RPMI8226 (cell line): Measurements from ENCODE around the gene KIF26A.
"Not testable (repeated sequence)": the region's sequence is repeated elsewhere in the genome, so short reads cannot be mapped to it uniquely, and the experiment has no call there.

Experiments
- DNase-seq: peaks from one replicate; pipeline ENCODE4 v3.0.0-alpha.2; 2015

The KIF26A gene

DNA sequence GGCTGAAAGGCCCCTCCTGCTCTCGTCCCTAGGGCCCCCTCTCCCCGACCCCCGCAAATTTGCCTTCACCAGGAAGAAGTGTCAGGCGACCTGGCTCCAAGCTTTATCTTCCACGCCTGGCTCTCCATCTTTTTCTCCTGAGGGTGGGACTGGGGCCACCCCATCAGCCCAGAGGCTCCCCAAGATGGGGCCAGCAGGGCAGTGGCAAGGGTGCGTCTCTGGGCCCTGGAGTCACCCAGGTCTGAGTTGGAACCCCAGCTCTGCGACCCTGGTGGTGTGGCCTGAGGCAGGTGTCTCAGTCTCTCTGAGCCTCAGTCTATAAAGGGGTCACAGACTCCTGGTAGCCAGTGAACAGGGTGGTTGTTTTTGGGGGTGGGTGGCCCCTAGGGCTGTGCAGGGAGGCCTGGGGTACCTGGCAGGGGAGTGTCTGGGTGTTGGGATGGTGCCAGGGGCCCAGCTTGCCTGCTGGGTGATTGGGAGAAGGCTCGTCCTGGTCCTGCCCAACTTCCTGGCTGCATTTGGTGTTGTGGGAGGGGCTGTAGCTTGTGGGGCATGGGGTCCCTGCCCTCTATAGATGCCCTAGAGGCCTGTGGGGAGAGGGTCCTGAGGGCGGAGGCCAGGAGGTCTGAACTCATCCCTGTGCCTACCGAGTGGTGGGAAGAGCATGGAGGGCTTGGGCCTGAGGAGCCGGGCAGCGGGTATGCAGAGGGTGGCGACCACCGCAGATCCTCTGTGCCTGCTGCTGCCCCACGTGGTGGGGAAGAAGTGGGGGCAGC, 7.6 kb downstream of the KIF26A start:
- no peak for DNase-seq

DNA sequence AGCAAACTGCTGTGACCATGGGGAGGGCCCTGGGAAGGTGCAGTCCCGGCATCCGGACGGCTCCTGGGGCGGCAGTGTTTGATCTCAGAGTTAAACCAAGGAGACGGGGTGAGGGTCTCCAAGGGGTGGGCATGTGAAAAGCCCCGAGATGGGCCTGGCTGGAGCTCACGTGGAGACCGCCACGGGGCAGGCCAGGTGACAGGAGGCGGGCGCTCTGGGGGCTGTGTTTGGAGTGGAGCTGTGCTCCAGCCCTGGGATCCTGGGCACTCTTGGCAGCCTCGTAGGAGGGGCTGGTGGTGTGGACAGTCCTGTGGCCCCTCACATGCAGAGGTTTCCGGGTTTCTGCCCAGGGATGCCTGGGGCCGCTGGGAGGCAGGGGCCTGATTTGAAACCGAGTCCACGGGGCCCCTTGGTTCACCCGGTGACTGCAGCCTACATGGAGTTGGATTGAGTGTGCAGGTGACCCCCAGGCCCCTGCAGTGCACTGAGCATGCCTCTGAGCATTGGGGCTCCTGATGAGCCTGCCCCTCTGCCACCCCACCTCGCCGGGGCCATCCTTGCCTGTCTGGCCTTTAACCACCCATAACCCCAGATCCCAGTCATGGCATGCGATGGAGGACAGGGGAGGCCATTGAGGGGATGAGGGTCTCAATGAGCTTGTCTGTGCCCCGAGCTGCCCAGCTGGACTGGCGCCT, 8.4 kb downstream of the KIF26A start:
- no peak for DNase-seq

DNA sequence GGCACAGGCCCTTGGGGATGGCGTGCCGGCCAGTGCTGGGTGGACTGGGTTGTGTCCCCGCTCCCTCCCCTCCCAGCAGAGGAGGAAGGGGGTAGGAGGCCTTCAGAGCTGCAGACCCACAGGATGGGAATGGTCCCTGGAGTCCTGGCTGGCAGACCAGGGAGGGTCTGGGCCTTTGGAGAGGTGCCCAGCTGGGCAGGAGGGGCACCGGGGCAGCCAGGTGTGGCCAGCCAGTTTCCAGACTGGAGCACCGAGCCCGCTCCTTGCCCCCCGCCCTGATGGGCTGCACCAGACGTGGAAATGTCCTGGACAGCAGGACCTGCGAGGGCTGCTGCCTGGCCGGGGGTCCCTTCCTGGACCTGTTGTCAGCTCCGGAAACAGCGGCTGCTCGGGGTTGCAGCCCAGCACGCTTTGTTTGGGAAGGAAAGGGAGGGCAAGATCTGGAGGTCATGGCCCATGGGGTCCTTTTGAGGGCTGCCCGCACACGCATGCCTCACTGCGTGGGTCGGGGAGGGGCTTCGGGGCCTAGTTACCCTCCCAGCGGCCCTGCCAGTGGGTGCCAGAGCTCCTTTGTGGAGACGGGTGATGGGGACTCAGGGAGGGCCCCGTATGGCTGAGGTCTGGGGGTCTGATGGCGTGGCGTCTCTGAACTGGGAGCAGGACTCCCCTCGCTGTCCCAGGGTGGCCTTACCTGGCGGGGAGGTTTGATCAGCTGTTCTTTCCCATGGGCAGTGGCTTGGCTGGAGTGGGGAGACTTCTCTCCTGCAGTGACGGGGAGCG, 9.1 kb downstream of the KIF26A start:
- no peak for DNase-seq

DNA sequence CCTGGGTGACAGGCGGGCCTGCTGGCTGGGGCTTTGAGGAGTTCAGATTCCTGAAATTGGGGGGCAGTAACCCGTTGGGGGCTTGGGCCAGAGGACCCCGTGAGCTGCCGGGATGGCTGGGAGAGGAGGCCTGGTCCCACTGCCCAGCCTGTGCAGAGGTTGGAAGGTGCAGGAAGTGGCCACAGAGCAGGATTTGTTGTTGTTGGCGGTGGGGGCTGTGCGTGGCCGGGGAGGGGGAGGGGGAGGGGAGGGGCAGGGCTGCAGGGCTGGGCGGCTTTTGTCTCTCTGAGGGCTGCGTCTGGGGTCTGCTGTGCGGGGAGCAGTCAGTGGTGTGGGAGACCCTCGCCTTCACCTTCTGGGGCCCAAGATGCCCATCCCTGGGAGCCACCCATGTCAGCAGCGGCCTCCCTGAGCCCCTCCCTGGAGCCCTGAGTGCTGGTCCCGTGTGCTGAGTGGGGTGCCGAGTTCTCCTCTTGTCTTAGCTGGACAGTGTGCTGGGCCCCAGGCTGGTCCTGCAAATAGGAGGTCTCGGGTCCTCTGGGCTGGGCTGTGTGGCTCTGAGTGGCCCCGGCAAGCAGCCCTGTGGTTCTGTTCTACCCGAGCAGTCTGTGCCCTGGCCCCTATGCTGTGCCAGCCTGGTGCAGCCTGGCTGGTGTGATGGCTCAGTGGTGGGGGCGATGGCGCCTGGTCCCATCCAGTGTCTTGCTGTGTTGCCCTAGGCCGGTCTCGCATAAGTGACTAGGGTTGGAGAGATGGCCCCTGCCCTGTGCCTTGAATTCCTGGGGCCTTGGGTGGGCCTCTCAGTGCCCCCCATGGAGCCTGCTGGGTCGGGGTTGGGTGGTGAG, 10.3 kb downstream of the KIF26A start:
- DNase-seq = no peak

DNA sequence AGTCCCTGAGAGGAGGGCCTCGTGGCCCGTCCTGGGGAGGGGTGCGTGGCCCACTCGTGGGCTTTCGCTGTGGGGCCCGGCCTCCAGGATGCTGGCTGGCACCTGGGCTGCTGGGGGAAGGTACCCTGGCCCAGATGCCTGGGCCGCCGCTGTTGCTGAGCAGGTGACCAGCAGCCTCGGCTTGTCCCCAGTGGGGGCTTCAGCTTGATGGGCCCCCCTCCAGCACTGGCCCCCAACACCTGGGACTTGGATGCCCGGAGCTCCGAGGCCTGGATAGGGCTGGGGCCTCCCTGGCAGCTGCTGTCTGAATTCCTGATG, 10.8 kb downstream of the KIF26A start:
- DNase-seq = no peak

DNA sequence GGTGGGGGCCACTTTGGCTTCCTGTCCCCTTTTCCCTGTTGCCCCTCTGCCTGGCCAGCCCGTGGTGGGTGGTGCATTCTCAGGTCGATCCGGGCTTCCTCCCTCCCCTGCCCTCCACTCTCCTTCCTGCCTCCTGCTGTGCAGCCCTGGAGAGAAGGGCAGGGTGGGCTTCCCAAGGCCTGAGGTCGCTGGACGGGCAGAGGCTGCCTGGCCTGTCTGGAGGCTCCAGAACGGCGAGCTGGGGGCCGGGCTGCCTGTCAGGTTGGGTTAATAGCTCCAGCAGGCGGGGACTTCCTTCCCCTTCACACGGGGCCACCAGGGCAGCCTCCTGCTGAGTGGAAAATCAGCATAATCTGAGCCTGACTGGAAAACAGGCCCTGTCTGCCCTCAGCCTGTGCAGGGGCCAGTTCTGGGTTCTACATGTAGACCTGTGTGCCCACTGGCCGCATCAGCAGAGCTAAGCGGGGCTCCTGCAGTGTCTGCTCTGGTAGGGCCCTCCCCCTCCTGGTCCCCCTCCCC, 11.3 kb downstream of the KIF26A start:
- DNase-seq = peak; percentile 73

DNA sequence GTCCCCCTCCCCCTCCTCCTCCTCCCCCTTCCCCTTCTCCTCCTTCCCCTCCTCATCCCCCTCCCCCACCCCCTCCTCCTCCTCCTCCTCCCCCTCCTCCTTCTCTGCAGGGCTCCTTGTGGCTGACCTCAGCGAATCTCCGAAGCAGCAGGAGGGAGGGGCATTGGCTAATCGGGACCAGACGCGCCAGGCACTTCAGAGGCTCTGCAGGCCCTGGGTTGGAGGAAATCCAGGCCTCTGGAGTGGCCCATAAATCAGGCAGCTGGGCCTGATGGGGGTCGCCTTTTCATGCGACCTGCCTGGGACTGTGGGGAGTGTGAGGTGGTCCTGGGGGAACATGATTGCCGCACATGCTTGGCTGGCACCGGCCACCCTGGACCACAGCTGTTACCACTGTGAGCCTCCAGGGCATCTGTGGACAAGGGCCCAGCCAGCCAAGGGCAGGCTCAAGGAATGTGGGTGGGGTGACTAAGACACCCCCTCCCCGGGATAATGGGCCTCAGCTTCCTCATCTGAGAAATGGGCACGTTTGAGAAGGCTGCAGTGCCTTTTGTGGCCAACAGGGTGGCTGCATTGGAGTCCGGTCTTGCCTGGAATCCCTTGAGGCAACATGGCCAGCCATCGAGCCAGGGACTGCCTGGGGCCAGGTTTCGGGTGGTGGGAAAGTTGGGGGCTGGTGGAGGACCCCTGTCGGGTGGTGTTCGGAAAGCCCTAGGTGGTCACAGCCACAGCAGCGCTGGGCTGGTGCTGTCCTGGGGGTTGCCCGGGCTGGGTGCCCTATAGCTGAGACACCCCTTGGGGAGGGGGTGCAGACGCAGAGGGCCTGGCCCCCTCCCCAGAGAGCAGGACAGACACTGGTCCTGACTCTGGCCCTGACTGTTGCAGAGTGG, 12.0 kb downstream of the KIF26A start:
- DNase-seq = peak; percentile 81

DNA sequence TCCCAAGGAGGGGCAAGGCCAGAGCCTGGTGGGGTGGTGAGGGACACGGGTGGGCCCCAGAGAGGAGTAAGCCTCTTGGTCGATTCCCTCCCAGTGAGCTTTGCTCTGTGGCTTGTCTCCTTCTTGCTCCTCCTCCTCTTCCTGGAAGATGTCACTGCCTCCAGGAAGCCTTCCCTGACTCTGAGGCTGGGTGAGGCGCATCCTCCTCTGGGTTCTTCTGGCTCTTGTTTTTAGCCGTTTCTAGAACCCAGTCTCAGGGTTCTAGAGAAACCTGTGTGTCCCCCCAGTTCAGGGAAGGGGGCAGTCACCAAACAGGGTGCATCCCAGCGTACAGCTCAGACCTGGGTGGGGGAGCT, 12.6 kb downstream of the KIF26A start:
- DNase-seq = no peak

DNA sequence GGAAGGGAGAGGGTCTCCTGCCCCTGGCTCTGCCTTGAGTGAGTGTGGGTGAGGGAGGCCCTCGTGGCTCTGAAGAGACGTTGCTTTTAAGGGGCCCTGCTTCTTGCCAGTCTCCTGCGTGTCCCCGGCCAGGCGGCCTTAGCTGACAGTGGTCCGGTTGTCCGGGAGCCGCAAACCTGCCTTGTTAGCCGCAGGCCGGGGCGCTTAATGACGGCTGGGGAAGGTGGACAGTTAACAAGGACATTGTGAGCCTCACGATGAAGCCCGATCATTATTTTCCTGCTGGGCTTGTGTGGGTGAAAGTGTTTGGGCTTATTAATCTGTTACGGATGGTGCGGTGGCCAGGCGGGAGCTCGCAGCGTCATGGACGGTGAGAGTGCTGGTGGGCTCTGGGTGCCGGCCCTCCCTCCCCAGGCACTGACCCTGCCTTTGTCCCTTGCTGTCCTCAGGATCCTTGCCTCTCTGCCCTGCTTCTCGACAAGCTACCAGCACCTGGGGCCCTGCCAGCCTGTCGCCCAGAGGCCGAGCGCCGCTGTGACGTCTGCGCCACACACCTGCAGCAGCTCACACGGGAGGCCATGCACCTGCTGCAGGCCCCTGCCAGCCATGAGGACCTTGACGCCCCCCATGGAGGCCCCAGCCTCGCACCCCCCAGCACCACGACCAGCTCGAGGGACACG, 13.3 kb downstream of the KIF26A start:
- DNase-seq = no peak

DNA sequence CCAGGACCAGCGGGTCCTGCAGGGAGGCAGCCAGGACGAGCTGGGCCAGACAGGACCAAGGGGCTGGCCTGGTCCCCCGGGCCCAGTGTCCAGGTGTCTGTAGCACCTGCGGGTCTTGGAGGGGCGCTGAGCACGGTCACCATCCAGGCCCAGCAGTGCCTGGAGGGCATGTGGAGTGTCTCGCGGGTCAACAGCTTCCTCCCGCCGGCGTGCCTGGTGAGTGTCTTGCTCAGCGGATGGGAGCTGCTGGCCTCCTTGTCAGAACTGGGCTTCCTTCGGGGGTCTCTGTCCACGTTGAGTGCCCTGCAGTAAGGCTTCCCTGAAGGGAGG, 13.8 kb downstream of the KIF26A start:
- DNase-seq = no peak

DNA sequence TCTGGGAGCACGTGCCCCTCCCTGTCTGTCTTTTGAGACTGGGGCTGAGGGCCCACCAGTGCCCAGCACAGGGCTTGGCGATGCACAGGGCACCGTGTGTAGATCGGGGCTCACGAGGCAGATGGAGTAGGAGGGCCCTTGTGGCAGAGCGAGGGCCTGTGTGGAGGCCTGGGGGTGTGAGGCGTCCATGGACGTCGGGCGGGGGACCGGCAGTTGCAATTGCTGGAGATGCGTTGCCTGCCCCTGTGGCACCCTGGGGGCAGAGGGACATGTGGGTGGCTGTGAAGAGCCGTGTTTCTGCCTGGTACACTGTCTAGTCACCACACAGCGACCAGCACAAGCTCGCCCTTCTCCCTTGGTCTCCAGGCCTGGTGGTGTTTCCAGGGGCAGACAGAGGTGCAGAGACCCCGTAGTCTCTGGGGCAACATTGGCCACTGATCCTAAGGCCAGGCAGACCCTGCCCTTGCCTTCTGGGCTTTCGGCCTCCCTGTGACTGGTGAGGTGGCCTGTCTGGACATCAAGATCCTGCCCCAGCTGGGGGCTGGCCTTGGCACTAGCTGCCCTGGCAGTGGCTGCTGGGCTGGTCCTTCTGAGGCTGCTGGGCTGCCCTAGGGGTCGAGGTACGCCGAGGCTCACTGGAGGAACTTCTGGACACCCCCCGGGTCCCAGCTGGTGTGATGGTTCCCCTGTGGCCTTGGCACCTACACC, 14.5 kb downstream of the KIF26A start:
- DNase-seq = no peak

DNA sequence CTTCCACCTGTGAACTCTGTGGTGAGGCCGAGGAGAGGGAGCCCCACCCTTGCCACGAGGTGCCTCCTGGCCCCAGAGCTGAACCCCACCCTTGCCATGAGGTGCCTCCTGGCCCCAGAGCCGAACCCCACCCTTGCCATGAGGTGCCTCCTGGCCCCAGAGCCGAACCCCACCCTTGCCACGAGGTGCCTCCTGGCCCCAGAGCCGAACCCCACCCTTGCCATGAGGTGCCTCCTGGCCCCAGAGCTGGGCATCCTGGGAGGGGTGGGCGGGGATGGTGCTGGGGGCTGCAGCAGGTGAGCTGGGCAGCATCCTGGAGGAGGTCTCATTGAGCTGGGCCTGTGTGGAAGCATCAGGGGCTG, 15.0 kb downstream of the KIF26A start:
- DNase-seq = not testable (repeated sequence)

DNA sequence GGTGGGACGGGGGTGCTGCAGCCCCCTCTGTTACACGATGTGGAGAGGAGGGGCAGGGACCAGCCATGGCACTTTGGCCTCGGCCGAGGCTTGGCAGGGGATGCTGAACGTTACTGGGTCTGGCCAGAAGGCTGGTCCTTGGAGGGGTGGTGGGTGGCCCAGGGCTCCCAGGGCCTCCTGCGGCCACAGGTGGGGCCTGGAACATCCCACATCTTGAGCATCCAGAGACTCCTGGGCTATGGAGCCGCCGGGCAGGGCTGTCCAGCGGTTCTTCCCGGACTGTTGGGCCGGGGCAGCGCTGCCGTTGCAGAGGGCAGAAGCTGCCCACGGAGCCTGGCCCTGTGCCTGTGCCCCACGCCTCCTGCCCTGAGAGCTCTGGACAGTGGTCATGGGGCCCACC, 15.9 kb downstream of the KIF26A start:
- DNase-seq = no peak

DNA sequence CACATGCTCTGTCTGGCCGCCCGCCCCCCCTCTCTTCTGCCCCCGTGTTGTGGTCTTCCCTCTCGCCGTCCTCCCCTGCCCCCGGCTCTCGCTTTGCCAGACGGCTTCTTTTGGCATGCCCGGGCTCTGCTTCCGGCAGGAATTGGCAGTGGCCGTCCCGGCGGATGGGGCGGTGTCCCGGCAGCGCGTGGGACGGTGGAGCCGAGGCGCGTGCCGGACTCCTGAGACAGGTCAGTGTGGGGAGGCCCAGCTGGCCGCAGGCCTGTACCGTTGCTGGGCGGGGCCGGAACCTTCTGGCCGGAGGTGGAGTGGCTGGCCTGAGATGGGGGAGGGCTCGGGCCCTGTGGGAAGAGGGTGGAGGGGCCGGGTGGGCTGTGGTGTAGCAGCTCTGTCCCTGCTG, 17.1 kb downstream of the KIF26A start:
- DNase-seq = no peak

DNA sequence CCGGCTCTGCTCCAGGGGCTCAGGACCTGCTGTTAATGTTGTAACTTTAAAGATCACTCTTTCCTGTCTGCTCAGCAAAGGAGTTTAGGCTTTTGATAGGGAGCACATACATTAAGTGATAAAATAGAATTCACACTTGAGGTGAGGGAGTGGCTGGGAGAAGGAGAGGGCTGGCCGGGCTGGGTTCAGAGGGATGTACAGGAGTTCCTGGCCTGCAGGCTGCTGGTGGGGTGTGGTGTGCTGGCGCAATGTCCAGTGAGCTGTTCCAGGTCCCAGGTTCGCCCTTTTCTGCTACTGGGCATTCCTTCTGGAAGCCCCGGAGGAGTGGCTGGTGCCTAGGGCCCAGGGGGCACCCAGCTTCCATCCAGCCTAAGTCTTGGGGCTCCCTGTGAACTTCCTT, 17.8 kb downstream of the KIF26A start:
- DNase-seq = no peak

DNA sequence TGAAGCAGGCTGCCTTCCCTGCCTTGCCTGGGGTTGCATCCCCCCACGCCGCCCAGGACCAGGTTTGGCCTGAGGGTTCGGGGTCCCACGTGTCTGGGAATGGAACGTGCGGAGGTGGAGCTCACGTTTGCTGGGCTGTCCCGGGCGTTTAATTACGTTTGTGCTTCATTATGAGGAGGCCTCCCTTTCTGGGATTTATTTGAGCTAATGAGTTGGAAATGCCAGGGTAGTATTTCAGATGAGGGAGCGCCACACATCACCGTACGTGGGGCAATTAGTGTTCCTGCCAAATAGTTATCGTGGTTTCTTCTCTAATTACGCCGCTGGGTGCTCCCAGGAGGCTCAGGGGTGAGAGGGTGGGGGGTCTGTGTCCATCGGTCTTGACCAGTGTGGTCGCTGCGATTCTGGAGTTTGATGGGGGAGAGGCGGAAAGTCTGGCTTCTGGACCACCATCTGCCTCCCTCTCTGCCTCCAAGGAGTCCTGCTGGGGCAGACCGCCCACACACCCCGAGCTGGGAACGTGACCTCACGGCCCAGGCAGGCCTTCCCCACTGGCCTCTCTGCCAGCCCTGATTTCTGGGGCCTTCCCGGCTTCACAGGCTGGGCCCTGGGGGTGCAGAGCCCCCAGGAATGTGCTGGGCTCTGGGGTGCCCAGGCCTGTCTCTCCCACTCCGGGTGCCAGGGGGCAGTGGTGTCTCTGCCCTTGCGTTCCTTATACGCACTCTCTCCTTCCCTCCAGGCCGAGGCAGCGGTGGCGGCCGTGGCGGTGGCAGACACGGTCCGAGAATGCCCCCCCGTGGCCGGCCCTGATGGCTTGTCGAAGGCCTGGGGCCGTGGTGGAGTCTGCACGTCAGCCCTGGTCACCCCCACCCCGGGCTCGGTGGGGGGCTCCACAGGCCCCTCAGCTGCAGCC, 18.9 kb downstream of the KIF26A start:
- DNase-seq = peak; percentile 31

DNA sequence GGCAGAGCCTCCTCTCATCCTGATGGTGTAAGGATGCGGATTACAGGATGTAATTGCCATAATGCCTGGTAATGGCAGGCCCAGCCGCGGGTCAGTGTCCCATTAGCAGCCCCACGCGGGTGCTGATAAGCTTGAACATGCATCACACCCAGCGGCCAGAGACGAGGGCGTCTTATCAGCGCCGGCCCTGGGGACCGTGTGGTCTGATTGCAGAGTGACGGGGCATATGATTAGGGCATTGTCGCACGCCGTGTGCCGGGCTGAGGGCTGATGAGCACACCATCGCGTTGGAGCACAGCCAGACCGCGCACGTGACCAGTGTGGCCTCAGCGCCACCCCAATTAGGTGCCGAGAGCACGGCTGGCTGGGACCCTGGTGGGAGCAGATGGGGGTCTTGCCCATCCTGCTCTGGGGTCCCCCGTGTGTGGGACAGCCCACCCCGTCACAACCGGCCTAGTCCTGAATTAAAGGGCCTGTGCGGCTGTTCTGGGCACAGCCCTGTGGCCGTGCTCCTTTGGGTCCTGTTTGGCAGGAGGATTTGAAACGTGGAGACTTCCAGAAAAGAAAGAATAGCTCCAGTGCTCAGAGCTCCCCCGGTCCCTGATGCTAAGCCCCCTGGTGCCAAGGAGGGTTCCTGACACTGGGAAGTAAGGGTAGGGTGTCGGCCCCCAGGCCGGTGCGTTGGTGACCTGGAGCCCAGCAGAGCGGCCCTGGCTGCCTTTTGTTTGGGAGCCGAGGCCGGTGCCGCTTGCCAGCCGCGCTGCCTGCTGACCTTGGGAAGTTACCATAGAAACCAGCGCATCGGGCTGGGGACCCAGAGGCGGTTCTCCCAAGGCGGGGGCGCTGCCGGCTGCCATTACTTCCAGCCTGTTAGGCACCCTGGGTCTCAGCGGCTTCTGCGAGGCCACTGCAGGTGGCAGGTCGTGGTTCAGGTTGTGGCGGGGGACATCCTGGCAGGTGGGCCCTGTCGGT, 20.7 kb downstream of the KIF26A start:
- no peak for DNase-seq

DNA sequence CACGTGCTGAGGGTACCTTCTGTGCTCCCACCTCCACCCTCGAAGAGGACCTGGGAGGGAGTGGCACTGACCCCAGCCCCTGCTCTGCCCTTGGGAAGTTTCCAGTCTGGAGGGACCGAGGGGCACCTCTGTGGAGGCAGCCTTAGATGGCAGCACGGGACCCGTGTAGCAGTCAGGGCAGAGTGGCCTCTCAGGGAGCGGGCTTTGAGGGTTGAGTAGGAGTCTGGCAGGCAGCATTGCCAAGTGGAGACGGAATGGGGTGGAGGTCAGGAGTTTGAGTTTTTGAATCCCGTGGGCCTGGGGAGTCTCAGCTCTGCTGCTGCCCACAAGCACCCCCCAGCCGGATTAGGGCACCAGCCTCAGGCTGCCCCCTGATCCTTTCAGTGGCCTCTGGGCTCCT, 21.6 kb downstream of the KIF26A start:
- no peak for DNase-seq
